ENCODE results near the gene DDX56.
A peak's percentile ranks its signal among the peaks of the same experiment; 100 is the strongest.

DDX56 gene

GRCh38 chr7:44573464-44574286, at the start of gene DDX56:
DDX56 (minus strand) TSS chr7:44573908; CDS start chr7:44573895, 13 bp downstream.
- Histone ChIP-seq H3K9me3 (ENCODE audit: severe bottlenecking) (no peaks in the 10 kb centered on the region), H3K4me3 (ENCODE audit: severe bottlenecking) (peak within 1 kb of the TSS; percentile 86), H3K27ac (ENCODE audit: poor library complexity, severe bottlenecking) (peak within 1 kb of the TSS; percentile 47), H3K36me3 (ENCODE audit: low read depth) (peaks cover 68% of the 10 kb centered on the region), H3K27me3 (ENCODE audit: insufficient read depth, poor library complexity, severe bottlenecking) (no peaks in the 10 kb centered on the region), H3K4me1 (ENCODE audit: insufficient read depth, poor library complexity, severe bottlenecking) (no peaks in the 10 kb centered on the region)
- TF ChIP-seq CTCF (IDR thresholded peaks at IDR 0.05; ENCODE audit: poor library complexity, severe bottlenecking): no peak
- peak; percentile 95 for ATAC-seq (ENCODE audit: low read depth)
- DNase-seq (ENCODE audit: low spot score): peak; percentile 94

- peaks cover 31% of the 10 kb centered on the region for H3K4me1 ChIP-seq (ENCODE audit: insufficient read depth, poor library complexity, severe bottlenecking)
- peak overlapping the region; percentile 1 for H3K27ac ChIP-seq (ENCODE audit: poor library complexity, severe bottlenecking)
- ATAC-seq (ENCODE audit: low read depth) (0 out of 3 replicates have a peak, but pooled peaks have one; percentile 28), DNase-seq (ENCODE audit: low spot score) (no peak)
- H3K27me3 ChIP-seq (ENCODE audit: insufficient read depth, poor library complexity, severe bottlenecking): no peaks in the 10 kb centered on the region
- no peaks in the 10 kb centered on the region for H3K9me3 ChIP-seq (ENCODE audit: severe bottlenecking)
- H3K4me3 ChIP-seq (ENCODE audit: severe bottlenecking): no peak overlapping the region
- TF ChIP-seq CTCF (IDR thresholded peaks at IDR 0.05; ENCODE audit: poor library complexity, severe bottlenecking): no peak
- peaks cover 51% of the 10 kb centered on the region for H3K36me3 ChIP-seq (ENCODE audit: low read depth)
Observed at GRCh38 chr7:44622342-44623151, 48.8 kb upstream of the DDX56 start.

- Histone ChIP-seq H3K4me3 (ENCODE audit: severe bottlenecking) (no peak overlapping the region), H3K27ac (ENCODE audit: poor library complexity, severe bottlenecking) (peak overlapping the region; percentile 1), H3K27me3 (ENCODE audit: insufficient read depth, poor library complexity, severe bottlenecking) (no peaks in the 10 kb centered on the region), H3K4me1 (ENCODE audit: insufficient read depth, poor library complexity, severe bottlenecking) (peaks cover 38% of the 10 kb centered on the region), H3K9me3 (ENCODE audit: severe bottlenecking) (no peaks in the 10 kb centered on the region), H3K36me3 (ENCODE audit: low read depth) (peaks cover 43% of the 10 kb centered on the region)
- ATAC-seq (ENCODE audit: low read depth) (no peak), DNase-seq (ENCODE audit: low spot score) (no peak)
- TF ChIP-seq CTCF (IDR thresholded peaks at IDR 0.05; ENCODE audit: poor library complexity, severe bottlenecking): no peak
Observed at GRCh38 chr7:44621750-44622103, 48.0 kb upstream of the DDX56 start.

GRCh38 chr7:44621034-44621749, 47.5 kb upstream of the DDX56 start:
- TF ChIP-seq CTCF (IDR thresholded peaks at IDR 0.05; ENCODE audit: poor library complexity, severe bottlenecking): no peak
- peak overlapping the region; percentile 1 for H3K27ac ChIP-seq (ENCODE audit: poor library complexity, severe bottlenecking)
- no peak overlapping the region for H3K4me3 ChIP-seq (ENCODE audit: severe bottlenecking)
- no peaks in the 10 kb centered on the region for H3K27me3 ChIP-seq (ENCODE audit: insufficient read depth, poor library complexity, severe bottlenecking)
- ATAC-seq (ENCODE audit: low read depth) (peak; percentile 61; the same call in 2 of the 3 replicates), DNase-seq (ENCODE audit: low spot score) (no peak)
- no peaks in the 10 kb centered on the region for H3K9me3 ChIP-seq (ENCODE audit: severe bottlenecking)
- H3K36me3 ChIP-seq (ENCODE audit: low read depth): peaks cover 37% of the 10 kb centered on the region
- peaks cover 38% of the 10 kb centered on the region for H3K4me1 ChIP-seq (ENCODE audit: insufficient read depth, poor library complexity, severe bottlenecking)

Measured in RWPE2 (cell line).